ENCODE results near the gene LCE5A.
"Not testable (repeated sequence)": the region's sequence is repeated elsewhere in the genome, so short reads cannot be mapped to it uniquely, and the experiment has no call there.

- TF ChIP-seq CTCF (IDR thresholded peaks at IDR 0.05; ENCODE audit: borderline replicate concordance, extremely low read depth, low read length, poor library complexity, severe bottlenecking); EZH2 (IDR thresholded peaks at IDR 0.05; ENCODE audit: borderline replicate concordance, low read depth, low read length, severe bottlenecking): not testable (repeated sequence)
These were observed 37.8 kb downstream of the LCE5A start for GRCh38 chr1:152548358-152548757.
